ENCODE data around the gene KAT6B.
"Not testable (repeated sequence)": the region's sequence is repeated elsewhere in the genome, so short reads cannot be mapped to it uniquely, and the experiment has no call there.

Gene KAT6B

DNA sequence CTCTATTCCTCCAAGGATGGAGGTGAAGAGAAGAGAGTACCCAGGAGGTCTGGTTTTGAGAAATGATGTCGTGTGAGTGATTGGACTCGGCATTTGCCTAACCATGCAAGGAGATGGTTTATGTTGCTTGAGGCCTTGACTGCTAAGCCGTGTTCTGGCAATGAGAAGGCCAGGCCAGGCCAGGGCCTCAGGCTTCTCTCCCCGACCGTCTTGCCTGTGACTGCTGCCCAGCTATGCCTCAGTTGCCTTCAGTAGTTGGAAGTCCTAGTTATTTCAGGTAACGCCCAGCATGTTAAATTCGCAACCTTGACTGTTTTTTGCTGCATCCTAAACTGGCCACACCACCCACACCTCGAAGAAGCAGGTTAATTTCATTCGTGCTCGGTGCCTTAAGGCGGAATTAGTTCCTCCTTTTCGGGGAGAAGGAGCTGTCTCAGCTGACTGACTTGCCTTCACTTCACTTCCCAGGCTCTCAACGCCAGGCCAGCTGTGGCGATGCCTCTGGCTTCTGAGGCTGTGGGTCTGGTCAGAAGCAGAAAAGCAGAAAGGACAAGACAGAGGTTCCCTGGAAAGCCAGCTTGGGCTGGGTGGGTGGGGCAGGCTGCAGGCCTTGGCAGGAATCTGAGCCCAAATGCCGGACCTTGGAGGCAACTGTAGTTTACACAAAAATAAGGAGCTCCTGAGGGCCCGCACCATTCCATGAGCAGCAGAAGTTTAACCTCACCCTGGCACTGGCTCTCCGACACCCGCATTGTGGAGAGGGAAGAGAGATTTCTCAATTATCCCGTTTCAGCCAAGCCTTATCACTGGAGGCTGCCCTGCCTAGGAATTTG is 223.1 kb downstream of the KAT6B start:
- no peaks in the 10 kb centered on the region for H3K9me3 ChIP-seq (ENCODE audit: control insufficient read depth, low read length)
- no peak overlapping the region for H3K4me3 ChIP-seq (ENCODE audit: insufficient read depth, low read depth, low read length, poor library complexity, severe bottlenecking)
- H3K27ac ChIP-seq (ENCODE audit: insufficient read depth, low read length, poor library complexity, severe bottlenecking): no peak overlapping the region
- H3K4me1 ChIP-seq (ENCODE audit: control insufficient read depth, insufficient read depth, low read length, poor library complexity, severe bottlenecking): no peaks in the 10 kb centered on the region
- H3K36me3 ChIP-seq (ENCODE audit: control insufficient read depth, insufficient read depth, low read length): no peaks in the 10 kb centered on the region
- no peaks in the 10 kb centered on the region for H3K27me3 ChIP-seq (replicated peaks; ENCODE audit: control insufficient read depth, insufficient read depth, low read length, poor library complexity, severe bottlenecking)
- DNase-seq: no peak

- no peak overlapping the region for H3K4me3 ChIP-seq (ENCODE audit: insufficient read depth, low read depth, low read length, poor library complexity, severe bottlenecking)
- H3K27me3 ChIP-seq (replicated peaks; ENCODE audit: control insufficient read depth, insufficient read depth, low read length, poor library complexity, severe bottlenecking): no peaks in the 10 kb centered on the region
- no peak overlapping the region for H3K27ac ChIP-seq (ENCODE audit: insufficient read depth, low read length, poor library complexity, severe bottlenecking)
- H3K4me1 ChIP-seq (ENCODE audit: control insufficient read depth, insufficient read depth, low read length, poor library complexity, severe bottlenecking): no peaks in the 10 kb centered on the region
- no peak for DNase-seq
- H3K9me3 ChIP-seq (ENCODE audit: control insufficient read depth, low read length): no peaks in the 10 kb centered on the region
- no peaks in the 10 kb centered on the region for H3K36me3 ChIP-seq (ENCODE audit: control insufficient read depth, insufficient read depth, low read length)
Measured at GRCh38 chr10:75050149-75050919, 223.9 kb downstream of the KAT6B start.

DNA sequence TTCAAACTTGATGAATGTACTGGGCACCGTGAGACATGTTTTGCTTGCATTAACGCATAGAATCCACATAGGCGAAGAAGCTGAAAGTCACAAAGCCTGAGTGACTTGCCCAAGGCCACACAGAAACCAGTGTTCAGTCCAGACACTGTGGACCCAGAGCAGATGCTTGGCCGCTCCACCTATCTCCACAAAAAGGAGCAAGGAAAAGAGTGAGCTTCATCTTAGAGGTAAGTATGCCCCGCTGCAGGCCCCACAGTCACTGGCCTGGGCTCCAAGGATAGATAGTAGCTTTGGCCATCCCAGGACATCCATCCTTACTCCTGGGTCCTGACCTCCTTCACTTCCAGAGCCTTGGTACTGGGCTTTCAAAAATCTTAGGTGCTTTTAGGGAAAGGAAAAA is 224.9 kb downstream of the KAT6B start:
- no peak for DNase-seq
- no peaks in the 10 kb centered on the region for H3K27me3 ChIP-seq (replicated peaks; ENCODE audit: control insufficient read depth, insufficient read depth, low read length, poor library complexity, severe bottlenecking)
- H3K4me3 ChIP-seq (ENCODE audit: insufficient read depth, low read depth, low read length, poor library complexity, severe bottlenecking): no peak overlapping the region
- no peaks in the 10 kb centered on the region for H3K36me3 ChIP-seq (ENCODE audit: control insufficient read depth, insufficient read depth, low read length)
- no peak overlapping the region for H3K27ac ChIP-seq (ENCODE audit: insufficient read depth, low read length, poor library complexity, severe bottlenecking)
- H3K4me1 ChIP-seq (ENCODE audit: control insufficient read depth, insufficient read depth, low read length, poor library complexity, severe bottlenecking): no peaks in the 10 kb centered on the region
- no peaks in the 10 kb centered on the region for H3K9me3 ChIP-seq (ENCODE audit: control insufficient read depth, low read length)

DNA sequence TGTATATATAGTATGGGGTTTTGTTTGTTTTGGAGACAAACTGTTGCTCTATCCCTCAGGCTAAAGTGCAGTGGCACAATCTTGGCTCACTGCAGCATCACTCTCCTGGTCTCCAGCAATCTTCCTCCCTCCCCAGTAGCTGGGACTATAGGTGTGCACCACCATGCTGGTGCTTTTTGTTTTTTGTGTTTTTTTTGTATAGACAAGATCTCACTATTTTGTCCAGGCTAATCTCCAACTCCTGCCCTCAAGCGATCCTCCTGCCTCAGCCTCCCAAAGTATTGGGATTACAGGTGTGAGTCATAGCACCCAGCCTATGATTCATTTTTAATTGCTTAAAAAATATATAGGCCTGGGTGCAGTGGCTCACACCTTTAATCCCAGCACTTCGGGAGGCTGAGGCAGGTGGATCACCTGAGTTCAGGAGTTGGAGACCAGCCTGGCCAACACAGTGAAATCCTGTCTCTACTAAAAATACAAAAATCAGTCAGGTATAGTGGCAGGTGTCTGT is 229.6 kb downstream of the KAT6B start:
- H3K36me3 ChIP-seq (ENCODE audit: control insufficient read depth, insufficient read depth, low read length); H3K27ac ChIP-seq (ENCODE audit: insufficient read depth, low read length, poor library complexity, severe bottlenecking); DNase-seq; H3K4me3 ChIP-seq (ENCODE audit: insufficient read depth, low read depth, low read length, poor library complexity, severe bottlenecking); H3K9me3 ChIP-seq (ENCODE audit: control insufficient read depth, low read length); H3K4me1 ChIP-seq (ENCODE audit: control insufficient read depth, insufficient read depth, low read length, poor library complexity, severe bottlenecking); H3K27me3 ChIP-seq (replicated peaks; ENCODE audit: control insufficient read depth, insufficient read depth, low read length, poor library complexity, severe bottlenecking): not testable (repeated sequence)

DNA sequence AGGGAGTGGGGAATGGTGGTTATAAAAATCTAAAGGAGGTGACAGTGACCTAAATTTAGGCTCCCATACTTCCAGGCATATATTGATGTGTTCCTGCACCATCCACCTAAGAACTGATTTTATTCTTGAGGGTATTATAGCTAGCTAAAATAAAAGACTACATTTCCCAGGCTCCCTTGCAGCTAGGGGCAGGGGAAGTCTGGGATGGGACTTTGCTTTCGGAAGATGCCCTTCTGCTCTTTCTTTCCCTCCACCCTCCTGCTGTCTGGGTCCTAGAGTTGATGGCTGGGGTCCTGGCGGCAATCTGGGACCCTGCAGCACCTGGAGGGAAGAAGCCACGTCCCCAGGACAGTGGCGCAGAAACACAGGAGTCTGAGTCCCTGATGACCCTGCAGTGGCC is 231.3 kb downstream of the KAT6B start:
- Histone ChIP-seq H3K9me3 (ENCODE audit: control insufficient read depth, low read length) (no peaks in the 10 kb centered on the region), H3K4me3 (ENCODE audit: insufficient read depth, low read depth, low read length, poor library complexity, severe bottlenecking) (no peak overlapping the region), H3K4me1 (ENCODE audit: control insufficient read depth, insufficient read depth, low read length, poor library complexity, severe bottlenecking) (no peaks in the 10 kb centered on the region), H3K27ac (ENCODE audit: insufficient read depth, low read length, poor library complexity, severe bottlenecking) (no peak overlapping the region), H3K36me3 (ENCODE audit: control insufficient read depth, insufficient read depth, low read length) (no peaks in the 10 kb centered on the region), H3K27me3 (replicated peaks; ENCODE audit: control insufficient read depth, insufficient read depth, low read length, poor library complexity, severe bottlenecking) (no peaks in the 10 kb centered on the region)
- DNase-seq: no peak

DNA sequence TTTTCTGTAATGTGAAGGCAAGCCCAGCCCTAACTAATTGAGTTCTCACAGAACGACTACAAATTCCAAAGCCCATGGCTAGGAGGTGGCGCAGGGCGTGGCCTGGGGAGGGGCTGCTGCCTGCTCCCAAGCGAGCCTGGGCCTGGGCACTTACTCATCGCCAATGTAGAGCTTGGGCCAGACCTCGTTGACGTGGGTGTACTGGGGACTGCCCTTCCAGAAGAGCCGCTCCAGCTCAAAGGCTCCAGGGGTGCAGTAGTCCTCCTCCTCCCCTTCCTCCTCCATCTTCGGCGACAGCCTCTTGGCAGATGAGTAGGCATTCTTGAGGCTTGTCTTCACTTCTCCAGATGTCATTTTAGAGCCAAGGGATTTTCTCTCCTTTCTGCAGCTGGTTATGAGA is 231.8 kb downstream of the KAT6B start:
- Histone ChIP-seq H3K27me3 (replicated peaks; ENCODE audit: control insufficient read depth, insufficient read depth, low read length, poor library complexity, severe bottlenecking) (no peaks in the 10 kb centered on the region), H3K4me3 (ENCODE audit: insufficient read depth, low read depth, low read length, poor library complexity, severe bottlenecking) (no peak overlapping the region), H3K27ac (ENCODE audit: insufficient read depth, low read length, poor library complexity, severe bottlenecking) (no peak overlapping the region), H3K9me3 (ENCODE audit: control insufficient read depth, low read length) (no peaks in the 10 kb centered on the region), H3K36me3 (ENCODE audit: control insufficient read depth, insufficient read depth, low read length) (no peaks in the 10 kb centered on the region), H3K4me1 (ENCODE audit: control insufficient read depth, insufficient read depth, low read length, poor library complexity, severe bottlenecking) (no peaks in the 10 kb centered on the region)
- no peak for DNase-seq

- Histone ChIP-seq H3K36me3 (ENCODE audit: control insufficient read depth, insufficient read depth, low read length) (no peaks in the 10 kb centered on the region), H3K27me3 (replicated peaks; ENCODE audit: control insufficient read depth, insufficient read depth, low read length, poor library complexity, severe bottlenecking) (no peaks in the 10 kb centered on the region), H3K9me3 (ENCODE audit: control insufficient read depth, low read length) (no peaks in the 10 kb centered on the region), H3K27ac (ENCODE audit: insufficient read depth, low read length, poor library complexity, severe bottlenecking) (no peak overlapping the region), H3K4me3 (ENCODE audit: insufficient read depth, low read depth, low read length, poor library complexity, severe bottlenecking) (no peak overlapping the region), H3K4me1 (ENCODE audit: control insufficient read depth, insufficient read depth, low read length, poor library complexity, severe bottlenecking) (no peaks in the 10 kb centered on the region)
- DNase-seq: no peak
Measured at GRCh38 chr10:75061709-75062505, 235.5 kb downstream of the KAT6B start.

DNA sequence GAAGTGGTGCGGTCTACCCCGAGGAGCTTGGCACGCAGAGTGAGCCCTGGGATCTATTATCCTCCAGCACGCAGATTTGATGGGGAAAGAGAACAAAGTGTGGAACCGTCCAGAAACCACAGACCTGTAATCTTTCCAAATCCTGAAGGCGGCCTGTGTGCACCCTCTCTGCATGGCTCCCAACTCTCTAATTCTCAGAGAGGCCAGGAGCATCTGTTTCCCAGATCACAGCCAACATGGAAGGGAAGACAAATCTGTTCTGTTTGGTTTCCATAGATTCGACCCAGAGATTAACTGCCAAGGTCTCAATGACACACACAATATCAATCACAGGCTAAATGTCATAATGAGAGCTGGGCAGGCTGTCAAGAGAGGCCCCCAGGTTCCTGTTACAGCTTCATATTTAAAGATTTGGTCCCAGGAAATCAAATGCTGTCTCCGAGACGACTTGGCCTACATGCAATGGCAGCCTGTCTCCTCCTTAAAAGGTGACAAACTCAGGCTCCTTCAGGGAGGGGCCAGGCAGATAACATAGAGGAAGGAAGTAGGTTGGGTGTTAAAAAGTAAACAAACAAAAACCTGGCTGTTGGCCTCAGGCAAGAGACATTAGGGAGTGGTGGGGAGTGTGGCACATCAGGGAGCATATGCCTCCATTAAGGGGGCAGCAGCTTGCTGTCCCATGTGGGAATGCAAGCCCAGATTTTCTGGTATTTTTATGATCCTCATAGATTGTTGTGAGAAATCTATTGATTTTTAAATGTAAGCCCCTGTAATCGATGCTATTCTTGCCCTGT is 236.3 kb downstream of the KAT6B start:
- Histone ChIP-seq H3K27ac (ENCODE audit: insufficient read depth, low read length, poor library complexity, severe bottlenecking) (no peak overlapping the region), H3K4me3 (ENCODE audit: insufficient read depth, low read depth, low read length, poor library complexity, severe bottlenecking) (no peak overlapping the region), H3K27me3 (replicated peaks; ENCODE audit: control insufficient read depth, insufficient read depth, low read length, poor library complexity, severe bottlenecking) (no peaks in the 10 kb centered on the region), H3K9me3 (ENCODE audit: control insufficient read depth, low read length) (no peaks in the 10 kb centered on the region), H3K36me3 (ENCODE audit: control insufficient read depth, insufficient read depth, low read length) (no peaks in the 10 kb centered on the region), H3K4me1 (ENCODE audit: control insufficient read depth, insufficient read depth, low read length, poor library complexity, severe bottlenecking) (no peaks in the 10 kb centered on the region)
- DNase-seq: no peak

DNA sequence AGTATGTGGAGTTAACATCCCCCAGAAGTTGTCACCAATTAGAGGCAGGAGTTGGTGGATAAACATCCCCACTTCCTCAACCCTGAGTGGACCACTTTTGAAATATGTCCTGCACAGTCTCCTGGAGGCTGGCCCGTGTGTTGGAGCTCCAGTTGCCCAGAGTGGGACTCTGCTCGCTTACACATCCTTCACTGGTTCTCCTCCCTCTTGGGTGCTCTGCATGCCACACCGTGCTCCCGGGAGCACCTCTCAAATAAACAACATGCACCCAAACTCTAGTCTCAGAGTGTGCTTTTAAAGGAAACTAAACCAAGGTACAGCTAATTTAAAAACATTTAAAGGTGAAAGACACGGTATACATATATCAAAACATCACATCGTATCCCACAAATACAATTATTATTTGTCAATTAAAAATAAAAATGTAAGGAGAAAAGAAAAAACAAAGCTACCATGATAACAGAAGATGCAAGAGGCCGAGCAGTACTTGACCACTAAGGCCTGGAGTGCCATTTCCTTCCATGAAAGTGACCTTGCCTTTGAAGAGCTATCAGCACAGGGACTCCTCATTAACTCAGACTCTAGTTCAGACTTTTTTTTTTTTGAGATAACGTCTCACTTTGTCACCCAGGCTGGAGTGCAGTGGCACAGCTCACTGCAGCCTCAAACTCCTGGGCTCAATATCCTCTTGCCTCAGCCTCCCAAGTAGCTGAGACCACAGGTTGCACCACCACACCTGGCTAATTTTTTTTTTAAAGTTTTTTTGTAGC is 237.2 kb downstream of the KAT6B start:
- H3K4me3 ChIP-seq (ENCODE audit: insufficient read depth, low read depth, low read length, poor library complexity, severe bottlenecking): no peak overlapping the region
- no peaks in the 10 kb centered on the region for H3K9me3 ChIP-seq (ENCODE audit: control insufficient read depth, low read length)
- no peaks in the 10 kb centered on the region for H3K36me3 ChIP-seq (ENCODE audit: control insufficient read depth, insufficient read depth, low read length)
- H3K27ac ChIP-seq (ENCODE audit: insufficient read depth, low read length, poor library complexity, severe bottlenecking): no peak overlapping the region
- no peaks in the 10 kb centered on the region for H3K27me3 ChIP-seq (replicated peaks; ENCODE audit: control insufficient read depth, insufficient read depth, low read length, poor library complexity, severe bottlenecking)
- no peak for DNase-seq
- H3K4me1 ChIP-seq (ENCODE audit: control insufficient read depth, insufficient read depth, low read length, poor library complexity, severe bottlenecking): no peaks in the 10 kb centered on the region

Data from effector memory CD4-positive, alpha-beta T cell (primary cell).